CD4-positive, alpha-beta T cell treated with Interleukin-1 beta for 1 hour (primary cell): ENCODE data around the gene PAPPA2.

Experiments used
- DNase-seq, 2 donors: peaks; one replicate each; pipeline ENCODE4 v3.0.0-alpha.2; 2020 to 2022

The PAPPA2 gene

DNA sequence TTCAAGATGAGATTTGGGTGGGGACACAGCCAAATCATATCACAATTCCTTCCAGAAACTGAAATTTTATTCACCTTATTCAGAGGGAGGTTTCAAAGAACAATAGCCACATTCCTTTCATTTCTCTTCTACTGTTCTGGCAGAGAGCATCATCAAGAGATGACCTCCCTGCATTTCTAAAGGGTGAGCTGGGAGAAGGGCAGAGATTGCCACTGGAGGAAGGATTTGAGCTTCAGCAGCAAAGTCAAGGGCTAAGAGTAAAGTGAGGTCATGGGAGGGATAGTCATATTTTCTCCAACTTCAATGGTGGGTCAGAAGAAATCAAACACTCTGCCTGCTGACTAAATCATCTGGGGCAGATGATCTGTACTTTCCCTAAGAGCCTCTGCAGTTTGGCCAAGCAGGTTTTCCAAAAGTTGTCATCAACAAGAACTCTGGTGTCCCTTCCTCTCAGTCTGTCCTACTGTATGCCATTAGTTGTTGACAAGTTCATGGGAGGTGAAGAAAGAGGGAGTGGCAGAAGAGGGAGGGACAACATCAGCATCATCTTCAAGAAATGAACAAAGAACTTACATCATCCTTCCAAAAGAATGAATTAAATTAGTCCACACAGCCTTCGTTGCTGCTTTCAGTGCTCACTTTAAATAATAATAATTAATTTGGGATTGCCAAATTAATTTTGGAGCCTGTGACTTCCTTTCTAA, 403.2 kb downstream of the PAPPA2 start:
- DNase-seq, result no peak

DNA sequence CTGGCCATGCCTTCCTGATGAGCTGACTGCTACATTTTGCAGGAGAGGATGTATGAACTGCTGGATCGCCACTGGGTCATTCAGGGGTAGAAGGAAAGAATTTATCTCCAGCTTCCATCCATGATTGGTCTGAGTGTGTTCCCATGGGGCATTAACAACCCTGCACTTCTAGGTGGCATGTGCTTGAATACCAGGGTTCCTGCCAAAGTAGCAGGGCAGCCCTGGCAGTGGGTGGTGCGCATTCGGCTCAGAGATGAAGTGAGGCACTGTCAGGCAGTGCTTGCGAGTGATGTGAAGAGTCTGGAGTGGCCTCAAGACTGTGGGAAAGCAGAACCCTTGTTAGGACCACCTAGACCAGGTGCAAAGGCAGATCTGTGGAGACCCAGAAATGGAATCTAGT, 406.6 kb downstream of the PAPPA2 start:
- DNase-seq, result no peak

DNA sequence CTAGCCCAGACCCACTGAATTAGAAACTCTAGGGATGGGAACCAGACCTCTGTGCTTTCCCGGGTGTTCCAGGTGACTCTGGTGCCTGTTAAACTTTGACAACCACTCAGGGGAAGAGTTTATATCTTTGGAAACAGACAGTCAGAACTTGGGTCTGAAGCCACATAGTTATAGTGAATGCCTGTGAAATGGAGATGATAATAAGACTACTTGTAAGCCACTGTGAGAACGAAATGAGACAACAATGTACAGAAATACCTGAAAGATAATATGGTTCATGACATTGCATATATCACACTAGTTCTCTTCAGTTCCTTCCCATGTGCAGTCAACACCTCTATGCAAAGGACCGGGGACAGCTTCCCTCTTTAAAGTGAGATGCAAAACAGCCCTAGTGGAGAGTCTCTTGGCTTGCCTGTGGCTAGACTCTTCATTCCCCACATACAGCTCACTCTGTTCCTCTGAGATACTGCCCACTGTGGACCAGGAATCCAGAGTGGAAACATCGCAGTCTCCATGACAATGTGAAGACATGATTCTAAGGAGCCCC, 414.1 kb downstream of the PAPPA2 start:
- DNase-seq, result no peak

DNA sequence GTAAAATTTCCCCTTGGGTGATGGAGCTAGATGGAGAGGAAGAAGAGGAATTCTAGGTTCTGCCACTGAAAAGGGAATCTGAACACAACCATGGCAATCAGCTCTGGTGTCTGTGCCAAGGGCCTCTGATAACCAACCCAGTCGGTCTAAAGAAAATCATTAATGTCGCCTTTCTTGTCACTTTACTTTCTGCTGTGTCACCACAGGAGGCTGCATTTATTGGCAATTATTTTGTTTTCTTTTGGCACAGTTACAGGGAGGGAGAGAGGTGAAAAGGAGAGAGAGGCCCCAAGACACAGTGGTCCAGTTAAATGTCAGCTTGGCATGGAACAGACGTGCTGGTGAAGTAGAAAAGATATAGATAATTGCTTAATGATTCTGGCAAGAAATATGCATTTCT, 414.6 kb downstream of the PAPPA2 start:
- DNase-seq, result no peak

DNA sequence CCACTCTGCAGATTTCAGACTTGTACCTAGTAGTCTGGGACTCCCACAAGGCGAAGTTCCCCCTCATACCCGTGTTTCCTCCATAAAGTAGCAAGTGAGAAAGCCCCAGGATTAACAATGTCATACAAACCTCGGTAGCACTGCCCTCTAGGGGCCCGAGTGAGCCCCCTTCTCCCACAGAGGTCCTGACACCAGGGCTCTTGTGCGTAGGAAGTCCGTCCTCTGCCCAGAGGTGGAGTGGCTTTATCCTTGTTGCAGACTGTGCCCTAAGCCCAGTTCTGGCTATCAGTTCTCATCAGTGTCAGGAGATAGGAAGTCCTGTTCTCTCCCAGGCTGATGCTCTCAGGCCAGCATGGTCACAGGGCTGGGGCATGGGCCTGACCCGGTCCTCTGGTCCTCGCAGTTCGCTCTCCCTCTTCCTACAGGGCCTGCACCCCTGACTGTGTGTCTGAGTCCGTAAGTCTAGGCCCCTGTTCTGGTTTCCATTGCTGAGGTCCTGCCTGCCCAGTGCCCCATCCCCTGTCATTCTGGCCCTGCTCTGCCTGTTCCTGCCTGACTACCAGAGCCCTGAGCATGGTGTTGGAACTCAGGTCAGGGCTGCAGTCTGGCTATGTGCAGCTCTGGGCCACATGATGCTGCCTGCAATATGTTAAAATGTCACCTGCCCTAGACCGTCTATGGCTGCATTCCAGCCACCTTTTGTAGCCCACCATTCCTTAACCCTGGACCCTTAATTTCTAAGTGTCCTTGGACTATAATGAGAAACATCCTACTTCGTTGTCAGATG, 416.0 kb downstream of the PAPPA2 start:
- no peak for DNase-seq

DNA sequence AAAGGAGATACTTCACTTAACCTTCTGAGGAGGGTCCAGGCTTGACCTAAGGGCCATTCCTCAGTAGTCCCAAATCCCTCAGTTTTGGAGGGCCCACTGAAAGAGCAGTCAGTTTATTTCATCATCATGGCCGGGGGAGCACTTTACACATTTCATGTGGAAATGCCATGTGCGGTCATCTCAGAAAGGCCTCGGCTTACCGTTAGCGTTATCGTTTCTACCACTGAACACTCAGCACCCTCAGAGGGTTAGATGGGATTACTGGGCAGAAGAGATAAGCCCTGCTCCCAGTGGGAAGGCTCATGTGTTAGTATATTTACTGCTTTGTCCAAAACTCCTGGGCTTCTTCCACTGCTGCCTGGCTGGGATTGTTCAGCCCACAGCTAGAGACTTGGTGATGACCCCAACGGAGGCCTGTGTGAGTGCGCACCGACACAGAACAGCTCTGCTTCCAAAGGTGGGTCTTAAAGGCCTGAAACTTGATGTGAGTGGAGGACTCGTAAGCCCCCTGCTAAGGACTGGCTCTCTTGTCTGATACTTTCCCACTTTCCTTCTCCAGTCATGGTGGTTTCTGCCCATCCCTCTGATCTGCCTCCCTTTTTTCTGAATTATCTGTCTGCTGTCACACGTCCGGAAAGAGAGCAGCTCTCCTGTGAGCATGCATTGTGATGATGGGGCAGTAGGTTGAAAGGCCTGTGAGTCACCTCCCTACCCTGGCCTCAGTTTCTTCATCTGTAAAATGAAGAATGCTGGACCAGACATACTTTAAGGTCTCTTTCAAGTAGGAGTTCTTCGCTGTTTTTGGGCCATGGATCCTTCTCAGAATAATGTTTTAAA, 417.0 kb downstream of the PAPPA2 start:
- DNase-seq, result no peak

DNA sequence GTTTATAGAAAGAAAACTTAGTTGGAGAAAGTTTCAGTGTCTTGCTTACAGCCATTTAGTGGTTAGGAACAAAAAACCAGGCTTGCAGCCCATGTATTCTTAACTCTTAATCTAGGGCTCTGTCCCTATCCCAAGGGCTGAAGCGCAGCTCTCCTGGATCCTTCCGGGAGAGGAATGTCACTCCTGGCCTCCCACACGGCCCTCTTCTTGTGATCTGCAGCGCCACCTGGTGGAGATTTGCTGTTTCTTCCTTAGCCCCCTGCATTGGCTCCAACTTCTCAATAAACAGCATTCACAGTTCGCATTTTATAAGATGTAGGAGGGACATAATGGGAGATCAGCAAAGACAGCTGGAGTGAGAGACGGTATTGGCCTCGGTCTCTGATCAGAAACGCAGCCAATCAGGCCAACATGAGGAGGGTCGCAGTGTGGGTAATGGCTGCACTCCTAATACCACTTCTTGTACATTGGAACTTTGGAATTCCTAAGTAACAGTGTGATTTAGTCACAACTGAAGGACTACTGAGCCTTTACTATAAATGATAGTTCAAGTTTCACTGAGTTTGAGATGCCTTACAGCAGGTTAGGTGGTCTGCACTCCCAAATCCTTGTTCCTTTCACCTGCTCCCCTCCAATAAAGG, 418.1 kb downstream of the PAPPA2 start:
- DNase-seq, result peak in 1 of 2 donors; percentile 10

DNA sequence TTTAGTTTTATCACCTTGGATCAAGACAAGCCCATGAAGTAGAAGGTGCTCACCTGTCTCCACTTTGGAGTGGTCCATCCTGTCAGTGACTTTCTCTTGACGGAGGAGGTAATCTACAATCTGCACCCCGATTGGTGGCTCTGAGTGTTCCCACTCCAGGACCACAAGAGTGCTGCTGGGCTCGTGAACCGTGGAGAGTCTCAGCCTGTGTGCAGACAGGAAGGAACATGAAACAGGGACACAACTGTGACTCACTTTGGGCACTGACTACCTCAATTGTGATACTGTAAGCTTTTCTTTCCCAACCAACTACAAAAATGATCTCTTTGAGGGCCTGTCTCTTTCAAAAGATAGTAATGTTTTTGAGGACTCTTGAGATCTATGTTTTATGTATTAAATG, 421.3 kb downstream of the PAPPA2 start:
- no peak for DNase-seq

DNA sequence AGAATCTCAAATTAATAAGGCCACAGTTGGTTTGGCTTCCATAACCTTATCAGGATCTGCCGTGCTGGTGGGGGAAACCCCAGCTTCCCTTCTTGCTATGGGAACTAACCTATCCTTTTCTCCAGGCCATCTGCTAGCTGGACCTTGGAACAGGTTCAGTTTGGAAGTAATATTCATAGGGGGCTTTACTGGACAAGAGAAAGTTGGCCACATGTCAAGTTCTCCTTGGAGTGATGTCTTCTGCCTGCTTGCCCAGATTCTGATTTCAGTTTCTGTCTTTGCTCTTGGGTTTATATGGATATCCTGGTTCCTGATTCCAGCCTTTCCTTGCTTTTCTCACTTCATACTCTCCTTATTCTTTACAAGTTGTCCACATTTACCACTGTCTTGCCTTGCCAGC, 421.9 kb downstream of the PAPPA2 start:
- no peak for DNase-seq

DNA sequence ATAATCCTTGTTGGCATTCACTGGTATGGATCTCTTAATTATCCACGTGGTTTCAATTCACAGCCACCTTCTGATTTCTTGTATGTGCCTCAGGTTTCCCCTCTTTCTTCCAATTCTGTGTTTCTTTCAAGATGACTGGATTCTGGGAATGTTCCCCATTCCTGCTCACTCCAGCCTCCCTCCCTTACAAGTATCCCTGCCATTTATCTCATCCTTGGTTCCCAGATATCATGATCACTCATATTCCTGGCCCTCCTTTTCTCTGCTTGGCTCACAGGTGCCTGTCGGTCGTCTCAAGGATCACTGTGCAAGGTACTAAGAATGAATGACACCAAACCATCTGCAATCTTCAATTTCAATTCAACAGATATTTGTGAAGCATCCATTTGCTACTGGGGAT, 422.4 kb downstream of the PAPPA2 start:
- no peak for DNase-seq

DNA sequence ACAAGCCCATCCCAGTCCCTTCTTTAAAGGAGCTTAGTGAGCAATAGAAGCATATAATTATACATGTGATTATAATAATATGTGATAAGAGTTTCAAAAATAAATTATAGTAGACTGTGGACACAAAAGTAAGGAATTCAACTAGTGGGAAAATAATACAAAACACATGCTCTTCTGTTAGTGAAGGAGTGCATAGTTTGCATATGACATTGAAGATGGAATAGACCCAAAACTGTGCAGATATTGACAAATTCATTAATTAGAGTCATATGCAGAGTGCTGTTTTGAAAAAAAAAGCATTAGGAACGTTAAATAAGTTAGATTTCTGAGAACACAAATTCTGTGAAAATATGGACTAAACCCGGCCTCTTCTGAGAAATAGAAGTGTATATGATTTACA, 422.8 kb downstream of the PAPPA2 start:
- no peak for DNase-seq

DNA sequence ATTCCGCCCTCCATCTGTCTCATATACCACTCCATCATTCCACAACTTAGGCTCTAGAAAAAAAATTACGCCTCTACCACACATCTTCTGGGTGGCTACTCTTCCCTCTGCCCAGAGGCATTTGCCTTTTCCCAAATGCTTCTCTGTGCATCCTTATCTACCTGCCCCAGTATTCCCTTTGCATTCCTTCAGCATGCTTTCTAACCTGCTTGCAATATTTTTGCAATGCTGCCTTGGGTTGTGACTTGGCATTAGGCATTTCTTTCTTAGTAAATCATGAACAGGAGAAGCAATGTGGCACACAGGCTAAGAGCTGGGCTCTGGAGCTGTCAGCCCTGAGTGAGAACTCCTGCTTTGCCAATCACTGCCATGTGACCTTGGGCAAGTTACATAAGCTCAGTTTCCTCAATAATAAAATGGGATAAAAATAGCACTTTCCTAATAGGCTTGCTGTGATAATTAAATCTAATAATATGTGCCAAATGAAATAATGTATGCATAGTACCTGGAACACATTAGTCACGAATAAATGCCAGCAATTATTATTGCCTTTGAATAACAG, 425.6 kb downstream of the PAPPA2 start:
- DNase-seq, result no peak

DNA sequence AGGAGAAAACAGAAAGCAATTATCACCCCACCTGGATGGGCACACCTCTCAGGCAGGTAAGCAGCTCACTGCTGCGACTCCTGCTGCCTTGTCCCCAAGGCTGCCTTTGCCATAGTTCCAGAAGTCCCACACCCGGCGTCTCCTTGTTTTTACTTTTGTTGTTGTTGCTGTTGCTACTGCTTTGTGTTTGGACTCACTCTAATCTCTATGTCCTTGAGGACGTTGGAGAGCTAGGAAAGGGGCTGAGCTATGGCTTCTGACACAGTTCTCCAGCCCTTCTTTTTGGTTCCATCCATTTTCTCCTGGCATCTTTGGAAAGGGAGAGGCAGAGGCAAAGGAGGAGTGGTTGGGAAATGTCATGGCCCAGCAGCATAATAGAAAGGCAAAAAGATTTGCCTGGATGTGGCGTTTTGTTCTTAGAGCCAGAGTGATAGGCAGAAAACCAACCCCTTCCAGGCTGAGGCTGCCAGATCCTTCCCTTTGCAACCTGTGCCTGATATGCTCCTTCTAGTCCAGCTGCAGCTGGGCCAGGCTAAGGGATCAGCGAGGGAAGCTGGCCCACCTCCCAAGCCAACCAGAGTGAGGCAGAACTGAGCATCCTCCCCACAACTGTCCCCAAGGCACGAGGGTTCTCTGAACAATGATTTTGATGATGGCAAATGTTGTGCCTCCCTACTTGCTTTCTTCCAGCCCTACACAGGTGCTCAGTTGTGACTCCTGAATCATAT, 430.8 kb downstream of the PAPPA2 start:
- DNase-seq, result no peak

DNA sequence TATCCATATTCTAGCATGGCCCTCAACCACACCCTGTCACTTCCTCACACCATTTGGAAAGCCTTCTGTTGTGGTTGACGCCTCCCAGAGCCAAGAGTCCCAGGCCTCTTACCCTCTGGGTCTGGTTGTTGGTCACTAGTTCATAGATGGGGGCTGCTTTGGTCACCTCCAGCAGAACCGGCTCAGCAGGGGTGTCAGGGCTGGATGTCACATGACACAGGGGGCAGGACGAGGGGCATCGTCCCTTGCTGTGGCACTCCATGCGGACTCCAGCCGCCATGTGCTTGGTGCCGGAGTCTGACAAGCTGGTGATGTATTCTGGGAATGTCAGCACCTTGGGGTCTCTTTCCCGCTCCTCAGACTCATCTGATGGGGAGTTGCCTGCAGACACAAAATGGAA, 431.5 kb downstream of the PAPPA2 start:
- no peak for DNase-seq
